Activated CD8-positive, alpha-beta T cell treated with anti-CD3 and anti-CD28 coated beads for 36 hours (primary cell): ENCODE data around the gene SPRYD3. TPM values are rescaled to one million over a fixed set of nuclear protein-coding genes. Genes with fewer than 3 reads are reported as not detected.

Source experiments
- ATAC-seq: fragments of 200-7000 bp; cut with Tn5 transposase; one replicate; pipeline ENCODE4 v1.10.0; 2021; ENCODE audit warnings: mild to moderate bottlenecking, moderate library complexity
- CTCF ChIA-PET: fragments of 350-600 bp; sonication (Branson Sonifier 250); formaldehyde crosslinking; loops from one replicate; lab custom pipeline; 2021; ENCODE audit warnings: antibody characterized with exemption; lab: Charles Lee
- POLR2A ChIA-PET: fragments of 350-600 bp; sonication (Branson Sonifier 250); formaldehyde crosslinking; loops from one replicate; lab custom pipeline; 2021; ENCODE audit warnings: antibody characterized with exemption; lab: Charles Lee
- DNase-seq: peaks from one replicate; pipeline ENCODE4 v3.0.0-alpha.2; 2020
- H3K27ac Mint-ChIP-seq: one replicate; pipeline ENCODE4 v1.8.0; 2021; ENCODE audit warnings: mild to moderate bottlenecking, mixed read lengths
- H3K27me3 Mint-ChIP-seq: one replicate; pipeline ENCODE4 v1.8.0; 2021; ENCODE audit warnings: mixed read lengths
- H3K36me3 Mint-ChIP-seq: one replicate; pipeline ENCODE4 v1.8.0; 2021; ENCODE audit warnings: low read depth, mixed read lengths
- H3K4me1 Mint-ChIP-seq: one replicate; pipeline ENCODE4 v1.8.0; 2021; ENCODE audit warnings: low read depth, mixed read lengths
- H3K4me3 Mint-ChIP-seq: one replicate; pipeline ENCODE4 v1.8.0; 2021; ENCODE audit warnings: mild to moderate bottlenecking, moderate library complexity, mixed read lengths
- H3K9me3 Mint-ChIP-seq: one replicate; pipeline ENCODE4 v1.8.0; 2021; ENCODE audit warnings: mixed read lengths
- intact Hi-C: fragments of 100-400 bp; cut with micrococcal nuclease; formaldehyde crosslinking; loops from one replicate; pipeline ENCODE4 v1.10.0; 2022
- total RNA-seq, 2 experiments: library from RNA; stranded (reverse); gene quantifications; one replicate each; pipeline ENCODE4 v1.2.3, GENCODE V29; 2021
- TF ChIP-seq, protein P1 (sequence below): fragments of 200-600 bp; IDR thresholded peaks from one replicate; pipeline ENCODE4 v1.8.0; 2022; ENCODE audit warnings: antibody characterized with exemption, mild to moderate bottlenecking

The SPRYD3 gene
- total RNA-seq, 2 experiments from 2014 or later, result 24.8 to 25.0 TPM

GRCh38 chr12:53091756-53092155 is 12.6 kb upstream of the SPRYD3 start:
- Mint-ChIP-seq H3K36me3 (no peaks in the 10 kb centered on the region), H3K27me3 (no peaks in the 10 kb centered on the region), H3K27ac (no peak overlapping the region), H3K9me3 (no peaks in the 10 kb centered on the region), H3K4me3 (no peak overlapping the region), H3K4me1 (peaks cover 7% of the 10 kb centered on the region)
- POLR2A ChIA-PET, result interaction anchor here (0.6 to 1.1 kb wide), 2 partner anchors 11 to 44 kb away, joined by 3 read pairs; no protein-coding TSS in a partner anchor
- DNase-seq (no peak), ATAC-seq (no peak)
- CTCF ChIA-PET, result interaction anchor here (4.6 to 31.8 kb wide), 2 partner anchors 12 to 23 kb away, joined by 20 to 553 read pairs; partner anchors contain the start of gene SPRYD3
- intact Hi-C loops, result no loop called here
- TF ChIP-seq, protein P1, sequence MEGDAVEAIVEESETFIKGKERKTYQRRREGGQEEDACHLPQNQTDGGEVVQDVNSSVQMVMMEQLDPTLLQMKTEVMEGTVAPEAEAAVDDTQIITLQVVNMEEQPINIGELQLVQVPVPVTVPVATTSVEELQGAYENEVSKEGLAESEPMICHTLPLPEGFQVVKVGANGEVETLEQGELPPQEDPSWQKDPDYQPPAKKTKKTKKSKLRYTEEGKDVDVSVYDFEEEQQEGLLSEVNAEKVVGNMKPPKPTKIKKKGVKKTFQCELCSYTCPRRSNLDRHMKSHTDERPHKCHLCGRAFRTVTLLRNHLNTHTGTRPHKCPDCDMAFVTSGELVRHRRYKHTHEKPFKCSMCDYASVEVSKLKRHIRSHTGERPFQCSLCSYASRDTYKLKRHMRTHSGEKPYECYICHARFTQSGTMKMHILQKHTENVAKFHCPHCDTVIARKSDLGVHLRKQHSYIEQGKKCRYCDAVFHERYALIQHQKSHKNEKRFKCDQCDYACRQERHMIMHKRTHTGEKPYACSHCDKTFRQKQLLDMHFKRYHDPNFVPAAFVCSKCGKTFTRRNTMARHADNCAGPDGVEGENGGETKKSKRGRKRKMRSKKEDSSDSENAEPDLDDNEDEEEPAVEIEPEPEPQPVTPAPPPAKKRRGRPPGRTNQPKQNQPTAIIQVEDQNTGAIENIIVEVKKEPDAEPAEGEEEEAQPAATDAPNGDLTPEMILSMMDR, result no peak

DNA sequence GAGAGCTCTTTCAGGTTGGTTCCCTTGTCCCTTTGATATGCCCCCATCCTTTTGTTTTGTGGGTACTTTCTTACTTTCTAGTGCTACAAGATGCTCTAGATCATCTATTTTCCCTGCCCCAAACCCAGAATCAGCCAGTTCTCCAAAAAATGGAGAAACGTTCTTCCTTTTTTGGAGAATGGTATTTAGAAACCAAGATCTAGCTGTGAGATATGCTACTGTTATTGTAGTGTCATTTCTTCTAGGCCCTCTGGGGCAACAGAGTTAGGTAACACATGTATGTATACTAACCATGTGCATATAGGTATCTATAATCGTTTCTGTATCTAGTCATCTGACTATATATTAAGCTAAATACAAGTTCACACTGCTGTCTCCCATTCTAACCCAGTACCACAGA is 11.4 kb upstream of the SPRYD3 start:
- intact Hi-C loops, result no loop called here
- Mint-ChIP-seq H3K9me3 (no peaks in the 10 kb centered on the region), H3K36me3 (no peaks in the 10 kb centered on the region), H3K27me3 (no peaks in the 10 kb centered on the region), H3K27ac (no peak overlapping the region), H3K4me1 (peaks cover 3% of the 10 kb centered on the region), H3K4me3 (no peak overlapping the region)
- ATAC-seq (no peak), DNase-seq (no peak)
- POLR2A ChIA-PET, result interaction anchor here (0.8 to 1.1 kb wide), 3 partner anchors 13 to 36 kb away, joined by 3 read pairs; no protein-coding TSS in a partner anchor
- TF ChIP-seq, protein P1, result no peak
- CTCF ChIA-PET, result interaction anchor here (1.0 to 31.8 kb wide), 4 partner anchors 9 to 205 kb away, joined by 3 to 553 read pairs (median 12); partner anchors contain the start of gene SPRYD3

DNA sequence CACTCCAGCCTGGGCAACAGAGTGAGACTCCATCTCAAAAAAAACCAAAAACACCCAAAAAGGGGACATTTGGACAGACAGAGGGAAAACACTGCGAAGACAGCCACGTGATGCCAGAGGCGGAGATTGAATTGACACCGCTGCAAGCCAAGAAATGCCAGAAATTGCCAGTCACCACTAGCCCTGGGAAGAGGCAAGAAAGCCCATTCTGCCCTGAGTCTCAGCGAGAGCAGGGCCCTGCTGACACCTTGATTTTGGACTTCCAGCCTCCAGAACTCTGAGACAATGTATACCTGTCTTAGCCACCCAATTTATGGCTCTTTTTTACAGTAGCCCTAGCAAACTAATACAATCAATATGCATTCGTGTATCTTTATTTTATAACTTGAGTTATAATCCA is 10.9 kb upstream of the SPRYD3 start:
- ATAC-seq (no peak), DNase-seq (no peak)
- Mint-ChIP-seq H3K4me3 (no peak overlapping the region), H3K27ac (no peak overlapping the region), H3K27me3 (no peaks in the 10 kb centered on the region), H3K9me3 (no peaks in the 10 kb centered on the region), H3K4me1 (peaks cover 3% of the 10 kb centered on the region), H3K36me3 (no peaks in the 10 kb centered on the region)
- CTCF ChIA-PET, result interaction anchor here (1.0 to 31.8 kb wide), 4 partner anchors 9 to 205 kb away, joined by 3 to 553 read pairs (median 12); partner anchors contain the start of gene SPRYD3
- TF ChIP-seq, protein P1, result no peak
- POLR2A ChIA-PET, result interaction anchor here (0.9 to 1.1 kb wide), 2 partner anchors 12 to 24 kb away, joined by 3 read pairs; no protein-coding TSS in a partner anchor
- intact Hi-C loops, result no loop called here

- no peaks in the 10 kb centered on the region for H3K36me3 Mint-ChIP-seq
- no peak overlapping the region for H3K27ac Mint-ChIP-seq
- H3K4me1 Mint-ChIP-seq, result peaks cover 7% of the 10 kb centered on the region
- H3K27me3 Mint-ChIP-seq, result no peaks in the 10 kb centered on the region
- no peak overlapping the region for H3K4me3 Mint-ChIP-seq
- DNase-seq, result no peak
- no peak for ATAC-seq
- ChIA-PET CTCF (interaction anchor here (1.0 to 31.8 kb wide), 3 partner anchors 14 to 429 kb away, joined by 3 to 553 read pairs (median 124); partner anchors contain the start of genes IGFBP6 and SOAT2), POLR2A (interaction anchor here (0.9 to 1.7 kb wide), 2 partner anchors 11 to 14 kb away, joined by 3 to 4 read pairs; partner anchors contain the start of gene IGFBP6)
- intact Hi-C loops, result no loop called here
- TF ChIP-seq, protein P1, result no peak
- H3K9me3 Mint-ChIP-seq, result no peaks in the 10 kb centered on the region
Measured at GRCh38 chr12:53086361-53086760, 7.2 kb upstream of the SPRYD3 start.

DNA sequence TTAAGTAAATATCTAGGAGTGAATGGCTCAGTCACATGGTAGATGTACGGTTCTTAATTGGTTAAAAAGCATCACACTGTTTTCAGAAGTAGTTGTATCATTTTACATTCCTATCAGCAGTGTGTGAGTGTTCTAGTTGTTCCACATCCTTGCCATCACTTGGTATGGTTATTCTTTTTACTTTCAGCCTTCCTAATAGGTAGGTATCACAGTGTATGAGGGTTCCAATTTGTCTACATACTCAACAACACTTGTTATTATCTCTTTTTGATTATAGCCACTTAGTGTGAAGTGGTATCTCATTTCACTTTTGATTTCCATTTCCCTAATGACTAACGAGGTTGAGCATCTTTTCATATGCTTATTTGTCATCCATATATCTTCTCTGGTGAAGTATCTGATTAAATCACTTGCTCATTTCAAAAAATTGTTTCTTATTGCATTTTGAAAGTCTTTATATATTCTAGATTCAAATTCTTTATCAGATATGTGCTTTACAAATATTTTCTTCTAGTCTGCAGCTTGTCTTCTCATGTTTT is 3.5 kb upstream of the SPRYD3 start:
- Mint-ChIP-seq H3K27ac (peak overlapping the region; percentile 55), H3K4me3 (no peak overlapping the region), H3K4me1 (peaks cover 19% of the 10 kb centered on the region), H3K36me3 (no peaks in the 10 kb centered on the region), H3K9me3 (no peaks in the 10 kb centered on the region), H3K27me3 (no peaks in the 10 kb centered on the region)
- POLR2A ChIA-PET, result interaction anchor here (1.1 to 1.3 kb wide), 2 partner anchors 16 to 72 kb away, joined by 3 to 5 read pairs; no protein-coding TSS in a partner anchor
- TF ChIP-seq, protein P1, result no peak
- intact Hi-C loops, result no loop called here
- DNase-seq (no peak), ATAC-seq (no peak)
- CTCF ChIA-PET, result interaction anchor here (1.0 to 31.8 kb wide), 3 partner anchors 14 to 29 kb away, joined by 3 to 553 read pairs (median 124); partner anchors contain the start of genes IGFBP6 and SOAT2
